ENCODE data around the gene TRIM47. TPM values are rescaled to one million over a fixed set of nuclear protein-coding genes. Genes with fewer than 3 reads are reported as not detected.
A peak's percentile ranks its signal among the peaks of the same experiment; 100 is the strongest.

The TRIM47 gene
- total RNA-seq, 1 donor: 15.1 TPM

DNA sequence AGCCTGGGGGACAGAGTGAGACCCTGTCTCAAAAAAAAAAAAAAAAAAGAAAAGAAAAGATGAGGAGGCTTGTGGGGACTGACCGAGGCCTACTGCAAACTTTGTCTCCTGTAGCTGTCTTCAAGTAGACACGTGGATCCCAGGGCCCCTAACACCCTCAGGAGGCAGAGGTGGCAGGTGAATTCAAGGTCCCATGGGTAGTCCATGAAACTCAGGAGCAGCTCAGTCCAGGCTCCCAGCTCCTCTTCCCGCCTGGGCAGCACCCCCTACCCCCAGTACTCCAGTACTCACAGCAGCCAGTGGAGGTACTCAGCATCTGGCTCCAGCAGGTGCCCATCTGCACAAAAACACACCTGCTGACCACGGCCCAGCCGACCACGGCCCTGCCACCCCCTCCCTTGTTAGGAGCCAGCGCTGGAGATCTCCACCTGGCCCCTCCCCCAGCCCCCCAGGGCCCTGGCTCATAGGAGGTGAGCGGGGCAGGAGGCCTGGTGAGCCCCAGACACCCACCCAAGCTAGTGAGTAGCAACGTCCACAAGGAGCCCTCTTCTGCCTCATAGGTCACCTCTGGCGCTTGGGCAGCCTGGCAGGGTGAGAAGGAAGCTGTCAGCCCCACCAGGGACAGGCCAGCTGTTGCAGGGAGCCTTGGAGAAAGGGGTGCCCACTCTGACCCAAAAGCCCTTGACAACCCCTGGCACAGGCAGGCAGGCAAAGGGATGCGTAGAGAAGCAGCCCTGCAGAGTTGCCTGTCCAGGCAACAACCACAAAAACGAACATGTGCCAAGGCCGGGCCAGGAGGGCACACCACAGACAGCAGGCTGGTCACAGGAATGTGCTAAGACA, 22.5 kb upstream of the TRIM47 start:
- TF ChIP-seq, protein P1, sequence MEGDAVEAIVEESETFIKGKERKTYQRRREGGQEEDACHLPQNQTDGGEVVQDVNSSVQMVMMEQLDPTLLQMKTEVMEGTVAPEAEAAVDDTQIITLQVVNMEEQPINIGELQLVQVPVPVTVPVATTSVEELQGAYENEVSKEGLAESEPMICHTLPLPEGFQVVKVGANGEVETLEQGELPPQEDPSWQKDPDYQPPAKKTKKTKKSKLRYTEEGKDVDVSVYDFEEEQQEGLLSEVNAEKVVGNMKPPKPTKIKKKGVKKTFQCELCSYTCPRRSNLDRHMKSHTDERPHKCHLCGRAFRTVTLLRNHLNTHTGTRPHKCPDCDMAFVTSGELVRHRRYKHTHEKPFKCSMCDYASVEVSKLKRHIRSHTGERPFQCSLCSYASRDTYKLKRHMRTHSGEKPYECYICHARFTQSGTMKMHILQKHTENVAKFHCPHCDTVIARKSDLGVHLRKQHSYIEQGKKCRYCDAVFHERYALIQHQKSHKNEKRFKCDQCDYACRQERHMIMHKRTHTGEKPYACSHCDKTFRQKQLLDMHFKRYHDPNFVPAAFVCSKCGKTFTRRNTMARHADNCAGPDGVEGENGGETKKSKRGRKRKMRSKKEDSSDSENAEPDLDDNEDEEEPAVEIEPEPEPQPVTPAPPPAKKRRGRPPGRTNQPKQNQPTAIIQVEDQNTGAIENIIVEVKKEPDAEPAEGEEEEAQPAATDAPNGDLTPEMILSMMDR (IDR thresholded peaks at IDR 0.05; ENCODE audit: insufficient read depth, low read depth, low read length): no peak
- no peak for DNase-seq (ENCODE audit: low read depth)
- H3K4me3 ChIP-seq (ENCODE audit: low read depth, low read length): no peak overlapping the region

DNA sequence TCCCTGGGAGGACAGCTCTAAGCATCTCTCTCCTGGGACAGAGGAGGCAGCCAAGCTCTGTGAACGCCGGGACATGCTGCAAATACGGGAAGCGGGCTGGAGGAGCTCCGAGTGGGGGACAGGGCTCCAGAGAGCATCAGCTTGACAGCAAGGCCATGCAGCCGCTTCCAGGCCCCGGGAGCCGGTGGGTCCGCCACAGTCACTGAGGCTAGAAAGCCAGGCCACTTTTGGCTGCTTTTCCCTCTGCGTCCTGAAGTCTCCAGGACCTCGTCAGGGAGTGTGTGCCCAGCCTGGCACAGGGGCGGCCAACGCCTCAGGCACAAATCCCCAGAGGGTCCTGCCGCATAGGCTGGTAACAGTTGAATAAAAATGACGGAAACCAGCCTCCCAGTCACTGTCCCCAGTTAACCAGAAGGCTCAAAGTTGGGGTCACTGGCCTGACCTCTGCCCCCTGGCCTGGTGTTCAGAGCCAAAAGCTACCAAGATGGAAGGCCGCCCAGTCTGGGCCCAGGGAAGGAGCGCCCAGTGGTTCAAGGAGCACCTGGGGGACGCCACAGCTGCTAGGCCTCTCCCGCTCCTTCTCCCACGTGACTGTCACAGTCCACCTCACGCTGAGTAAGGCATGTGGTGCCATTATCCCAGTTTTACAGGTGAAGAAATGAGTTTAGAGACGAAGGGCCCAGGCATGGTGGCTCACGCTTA, 21.5 kb upstream of the TRIM47 start:
- TF ChIP-seq, protein P1 (IDR thresholded peaks at IDR 0.05; ENCODE audit: insufficient read depth, low read depth, low read length): no peak
- DNase-seq (ENCODE audit: low read depth): no peak
- no peak overlapping the region for H3K4me3 ChIP-seq (ENCODE audit: low read depth, low read length)

DNA sequence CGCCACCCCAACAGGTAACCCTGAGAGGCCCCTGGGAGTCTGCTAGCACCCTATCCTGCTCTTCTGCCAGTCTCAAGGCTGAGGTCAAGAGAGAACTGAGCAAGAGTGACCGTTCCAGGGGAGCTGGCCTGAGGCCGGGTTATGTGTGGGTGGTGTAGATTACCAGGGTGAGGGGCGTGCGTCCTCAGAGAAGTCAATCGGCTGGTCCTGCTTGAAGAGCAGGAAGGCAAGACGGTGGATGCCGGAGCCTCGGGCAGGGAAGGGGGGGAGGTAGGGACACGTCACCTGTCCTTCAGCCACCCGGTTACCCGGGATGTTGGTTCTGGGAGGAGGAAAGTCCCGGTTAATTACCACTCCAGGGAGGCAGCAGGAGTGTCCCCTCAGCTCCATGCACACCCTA, 21.0 kb upstream of the TRIM47 start:
- H3K4me3 ChIP-seq (ENCODE audit: low read depth, low read length): no peak overlapping the region
- TF ChIP-seq, protein P1 (IDR thresholded peaks at IDR 0.05; ENCODE audit: insufficient read depth, low read depth, low read length): no peak
- no peak for DNase-seq (ENCODE audit: low read depth)

DNA sequence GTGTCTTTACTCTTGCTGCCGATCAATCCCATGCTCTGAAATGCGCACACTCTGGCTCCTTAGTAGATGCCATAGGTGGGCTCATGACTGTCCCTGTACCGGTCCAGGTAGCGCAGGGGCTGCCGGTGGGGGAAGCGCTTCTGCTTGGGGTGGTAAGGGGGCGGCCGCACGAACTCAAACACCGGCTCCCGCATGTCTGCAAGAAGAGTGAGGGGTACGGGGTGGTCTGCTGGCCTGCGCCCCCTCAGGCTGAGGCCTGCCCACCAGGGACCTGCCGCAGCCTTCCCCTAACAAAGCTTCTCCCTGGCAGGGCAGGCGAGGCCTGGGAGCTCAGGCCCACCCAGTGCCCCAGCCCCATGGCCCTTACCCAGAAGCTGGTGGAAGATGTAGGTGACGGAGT, 20.4 kb upstream of the TRIM47 start:
- no peak overlapping the region for H3K4me3 ChIP-seq (ENCODE audit: low read depth, low read length)
- TF ChIP-seq, protein P1 (IDR thresholded peaks at IDR 0.05; ENCODE audit: insufficient read depth, low read depth, low read length): no peak
- DNase-seq (ENCODE audit: low read depth): no peak

DNA sequence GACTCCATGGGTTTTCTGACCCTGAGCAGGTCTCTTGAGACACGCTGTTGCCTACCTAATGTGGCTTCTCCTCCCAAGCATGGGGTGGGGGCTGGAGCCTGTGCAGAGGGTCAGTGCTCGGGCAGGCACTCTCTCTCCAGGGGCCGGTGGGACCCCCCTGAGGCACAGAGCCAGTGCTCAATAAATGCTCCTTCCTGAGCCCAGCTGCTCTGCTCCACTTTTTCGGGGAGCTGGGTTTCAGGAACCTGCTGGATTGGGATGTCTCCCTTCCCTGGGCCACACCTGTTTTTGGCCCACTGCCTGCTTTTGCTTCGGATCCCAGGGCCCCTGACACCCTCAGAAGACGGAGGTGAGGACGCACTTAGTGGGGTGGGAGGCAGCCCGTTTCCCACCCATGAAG, 19.7 kb upstream of the TRIM47 start:
- TF ChIP-seq, protein P1 (IDR thresholded peaks at IDR 0.05; ENCODE audit: insufficient read depth, low read depth, low read length): no peak
- H3K4me3 ChIP-seq (ENCODE audit: low read depth, low read length): no peak overlapping the region

DNA sequence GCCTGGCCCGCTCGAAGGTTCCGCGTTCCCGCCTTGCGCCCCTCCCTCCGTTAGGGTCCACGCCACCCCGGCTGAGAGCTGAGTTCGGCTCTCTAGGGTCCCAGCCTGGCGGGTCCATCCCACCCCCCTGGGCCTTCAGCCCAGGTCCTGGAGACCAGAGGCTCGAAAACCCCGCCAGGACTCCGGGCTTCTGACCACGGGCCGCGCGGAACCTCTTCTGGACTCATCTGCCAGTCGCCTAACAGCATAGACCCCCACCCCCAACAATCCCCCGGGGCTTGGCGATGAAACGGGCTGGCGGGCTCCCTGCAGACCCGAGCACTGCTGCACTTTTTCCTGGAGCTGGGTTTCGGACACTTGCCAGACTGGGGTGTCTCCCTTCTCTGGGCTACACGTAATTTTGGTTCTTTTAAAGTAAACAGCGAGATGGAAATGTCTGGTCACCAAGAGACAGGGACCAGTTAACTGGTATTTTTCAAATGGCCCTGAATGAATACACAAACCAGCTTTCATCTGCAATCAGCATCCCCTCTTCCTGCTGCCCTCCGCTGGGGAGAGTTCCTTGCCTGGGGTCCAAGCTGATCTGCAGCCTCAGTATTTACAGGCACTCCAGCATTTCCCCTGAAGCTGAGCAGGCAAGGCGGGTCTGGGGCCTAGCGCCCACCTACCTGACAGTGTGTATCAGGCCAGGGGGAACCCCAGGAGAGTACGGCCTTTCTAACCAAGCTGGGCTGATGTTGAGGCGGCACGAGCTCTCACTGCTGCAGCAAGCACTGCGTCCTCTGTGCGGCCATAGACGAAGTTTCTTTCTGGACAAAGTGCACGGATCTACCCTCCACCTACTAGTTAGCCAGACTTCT, 19.0 kb upstream of the TRIM47 start:
- TF ChIP-seq, protein P1 (IDR thresholded peaks at IDR 0.05; ENCODE audit: insufficient read depth, low read depth, low read length): no peak
- peak overlapping the region; percentile 79 for H3K4me3 ChIP-seq (ENCODE audit: low read depth, low read length)
- no peak for DNase-seq (ENCODE audit: low read depth)

More for the DNA sequence above, 19.7 kb upstream of the TRIM47 start:
- no peak for DNase-seq (ENCODE audit: low read depth)
